Ectodermal cell (in vitro differentiated cells): Measurements from ENCODE around the gene LRRC18.

Source experiments
- H3K27ac ChIP-seq: 2 replicates; pipeline ENCODE4 v1.7.0; 2013; ENCODE audit warnings: mild to moderate bottlenecking, low read depth, low read length; ENCODE audit not compliant: insufficient read depth, poor library complexity, severe bottlenecking
- H3K27me3 ChIP-seq: 2 replicates; pipeline ENCODE4 v1.7.0; 2013; ENCODE audit warnings: mild to moderate bottlenecking, low read length; ENCODE audit not compliant: insufficient read depth, control insufficient read depth, poor library complexity, severe bottlenecking
- H3K36me3 ChIP-seq: one replicate; pipeline ENCODE4 v1.7.0; 2013; ENCODE audit warnings: low read length; ENCODE audit not compliant: control insufficient read depth, insufficient read depth
- H3K4me1 ChIP-seq: one replicate; pipeline ENCODE4 v1.7.0; 2013; ENCODE audit warnings: low read length; ENCODE audit not compliant: control insufficient read depth, insufficient read depth
- H3K4me3 ChIP-seq: 2 replicates; pipeline ENCODE4 v1.7.0; 2013; ENCODE audit warnings: low read depth, low read length, control low read depth; ENCODE audit not compliant: insufficient read depth
- H3K9me3 ChIP-seq: 2 replicates; pipeline ENCODE4 v1.7.0; 2013; ENCODE audit warnings: mild to moderate bottlenecking, low read length, moderate library complexity; ENCODE audit not compliant: control insufficient read depth
- WGBS, 2 experiments: methylation state at CpG; one replicate each; pipeline ENCODE4 v1.1.7; 2013; ENCODE audit warnings: missing lambda C conversion rate in 2 of 2; 5-methylcytosine and 5-hydroxymethylcytosine counted together

LRRC18 gene

GRCh38 chr10:48970046-48970445, 30.4 kb upstream of the LRRC18 start:
- no peaks in the 10 kb centered on the region for H3K4me1 ChIP-seq
- H3K36me3 ChIP-seq, result no peaks in the 10 kb centered on the region
- no peak overlapping the region for H3K4me3 ChIP-seq
- no peak overlapping the region for H3K27ac ChIP-seq
- no peaks in the 10 kb centered on the region for H3K9me3 ChIP-seq
- H3K27me3 ChIP-seq, result no peaks in the 10 kb centered on the region
- WGBS, 2 experiments, result 93 to 96% methylated on average over 14 of the region's 14 CpGs

- no peaks in the 10 kb centered on the region for H3K27me3 ChIP-seq
- H3K36me3 ChIP-seq, result no peaks in the 10 kb centered on the region
- H3K27ac ChIP-seq, result no peak overlapping the region
- H3K4me1 ChIP-seq, result no peaks in the 10 kb centered on the region
- H3K4me3 ChIP-seq, result no peak overlapping the region
- H3K9me3 ChIP-seq, result no peaks in the 10 kb centered on the region
- 86 to 93% methylated on average over 3 of the region's 3 CpGs for WGBS, 2 experiments
Observed at GRCh38 chr10:48968036-48968435, 28.4 kb upstream of the LRRC18 start.

- Histone ChIP-seq H3K27me3 (no peaks in the 10 kb centered on the region), H3K27ac (no peak overlapping the region), H3K36me3 (no peaks in the 10 kb centered on the region), H3K4me3 (no peak overlapping the region), H3K9me3 (no peaks in the 10 kb centered on the region), H3K4me1 (no peaks in the 10 kb centered on the region)
- WGBS, 2 experiments, result 81 to 90% methylated on average over 3 to 4 of the region's 4 CpGs
Observed at GRCh38 chr10:48965460-48965859, 25.8 kb upstream of the LRRC18 start.

GRCh38 chr10:48964038-48964437, 24.4 kb upstream of the LRRC18 start:
- Histone ChIP-seq H3K9me3 (no peaks in the 10 kb centered on the region), H3K27ac (no peak overlapping the region), H3K27me3 (no peaks in the 10 kb centered on the region), H3K4me3 (no peak overlapping the region), H3K4me1 (no peaks in the 10 kb centered on the region), H3K36me3 (no peaks in the 10 kb centered on the region)
- 85 to 86% methylated on average over 1 of the region's 1 CpG for WGBS, 2 experiments

GRCh38 chr10:48958598-48959190, 19.1 kb upstream of the LRRC18 start:
- H3K9me3 ChIP-seq, result no peaks in the 10 kb centered on the region
- H3K27ac ChIP-seq, result no peak overlapping the region
- H3K36me3 ChIP-seq, result no peaks in the 10 kb centered on the region
- H3K4me3 ChIP-seq, result no peak overlapping the region
- no peaks in the 10 kb centered on the region for H3K4me1 ChIP-seq
- WGBS, 2 experiments, result 94 to 100% methylated on average over 1 of the region's 1 CpG
- H3K27me3 ChIP-seq, result no peaks in the 10 kb centered on the region

- Histone ChIP-seq H3K4me1 (no peaks in the 10 kb centered on the region), H3K27ac (no peak overlapping the region), H3K36me3 (no peaks in the 10 kb centered on the region), H3K9me3 (no peaks in the 10 kb centered on the region), H3K4me3 (no peak overlapping the region), H3K27me3 (no peaks in the 10 kb centered on the region)
- WGBS, 2 experiments, result 90% methylated on average over 16 of the region's 16 CpGs
Observed at GRCh38 chr10:48957361-48958151, 17.9 kb upstream of the LRRC18 start.

GRCh38 chr10:48951707-48952106, 12.1 kb upstream of the LRRC18 start:
- Histone ChIP-seq H3K27me3 (no peaks in the 10 kb centered on the region), H3K9me3 (no peaks in the 10 kb centered on the region), H3K4me1 (no peaks in the 10 kb centered on the region), H3K36me3 (no peaks in the 10 kb centered on the region), H3K27ac (no peak overlapping the region), H3K4me3 (no peak overlapping the region)
- 91 to 92% methylated on average over 7 of the region's 7 CpGs for WGBS, 2 experiments

- Histone ChIP-seq H3K9me3 (no peaks in the 10 kb centered on the region), H3K4me3 (no peak overlapping the region), H3K27me3 (no peaks in the 10 kb centered on the region), H3K27ac (no peak overlapping the region), H3K4me1 (no peaks in the 10 kb centered on the region), H3K36me3 (no peaks in the 10 kb centered on the region)
- 95 to 97% methylated on average over 2 of the region's 2 CpGs for WGBS, 2 experiments
Observed at GRCh38 chr10:48948470-48949037, 8.9 kb upstream of the LRRC18 start.

- Histone ChIP-seq H3K27me3 (no peaks in the 10 kb centered on the region), H3K4me1 (no peaks in the 10 kb centered on the region), H3K27ac (no peak overlapping the region), H3K36me3 (no peaks in the 10 kb centered on the region), H3K4me3 (no peak overlapping the region), H3K9me3 (no peaks in the 10 kb centered on the region)
- 84 to 85% methylated on average over 10 of the region's 10 CpGs for WGBS, 2 experiments
Observed at GRCh38 chr10:48947690-48948469, 8.2 kb upstream of the LRRC18 start.
